HepG2 (cell line): ENCODE data around the gene TBC1D20. TPM values are rescaled to one million over a fixed set of nuclear protein-coding genes. Genes with fewer than 3 reads are reported as not detected.
A peak's percentile ranks its signal among the peaks of the same experiment; 100 is the strongest.

Source experiments
- ATF7-NPFF ChIP-seq: sonication (generic); formaldehyde crosslinking; IDR thresholded peaks from 2 replicates; pipeline ENCODE4 v1.8.1; 2023; ENCODE audit warnings: mild to moderate bottlenecking, low read depth, missing genetic modification reagents, moderate library complexity
- HMG20A ChIP-seq: IDR thresholded peaks from 2 replicates; pipeline ENCODE4 v1.6.1; 2016; ENCODE audit warnings: borderline replicate concordance
- HMG20B ChIP-seq: conservative IDR thresholded peaks from 2 replicates; pipeline ENCODE4 v1.6.1; 2016; ENCODE audit warnings: missing genetic modification reagents, missing compliant biosample characterization
- IKZF5 ChIP-seq: IDR thresholded peaks from 2 replicates; pipeline ENCODE4 v1.6.1; 2018; ENCODE audit warnings: missing genetic modification reagents, mild to moderate bottlenecking, missing compliant biosample characterization
- MTF1 ChIP-seq: sonication (generic); formaldehyde crosslinking; IDR thresholded peaks from 2 replicates; pipeline ENCODE4 v1.5.0; 2020; ENCODE audit warnings: missing genetic modification reagents
- NONO ChIP-seq, 2 experiments: fragments of 450-650 bp in 1 of 2; sonication (generic) in 1 of 2; formaldehyde crosslinking in 1 of 2; IDR thresholded peaks in 1 of 2; conservative IDR thresholded peaks in 1 of 2; 2 replicates each; pipeline versions ENCODE4 v1.6.1 to v1.8.0; 2017 to 2022; ENCODE audit warnings: mild to moderate bottlenecking in 1 of 2, missing genetic modification reagents in 1 of 2, moderate library complexity in 1 of 2
- RBAK ChIP-seq: sonication (generic); formaldehyde crosslinking; IDR thresholded peaks from 2 replicates; pipeline ENCODE4 v1.5.1; 2020; ENCODE audit warnings: mild to moderate bottlenecking, missing genetic modification reagents
- REST ChIP-seq, 2 experiments: IDR thresholded peaks; 2 replicates each; pipeline ENCODE4 v1.6.1; 2011 to 2012; ENCODE audit warnings: low read length in 2 of 2, borderline replicate concordance in 1 of 2, low read depth in 1 of 2, mild to moderate bottlenecking in 1 of 2, moderate library complexity in 1 of 2
- SNAPC2 ChIP-seq: sonication (generic); formaldehyde crosslinking; IDR thresholded peaks from 2 replicates; pipeline ENCODE4 v1.8.1; 2022; ENCODE audit warnings: mild to moderate bottlenecking, missing genetic modification reagents
- SP5 ChIP-seq: IDR thresholded peaks from 2 replicates; pipeline ENCODE4 v1.6.1; 2016; ENCODE audit warnings: low read depth, borderline replicate concordance
- TERF1 ChIP-seq: sonication (generic); formaldehyde crosslinking; IDR thresholded peaks from 2 replicates; pipeline ENCODE4 v1.8.0; 2022; ENCODE audit warnings: mild to moderate bottlenecking, missing genetic modification reagents, moderate library complexity
- THAP8 ChIP-seq: sonication (generic); formaldehyde crosslinking; IDR thresholded peaks from 2 replicates; pipeline ENCODE4 v1.5.1; 2020; ENCODE audit warnings: missing genetic modification reagents, mild to moderate bottlenecking, borderline replicate concordance
- ZNF180 ChIP-seq: sonication (generic); formaldehyde crosslinking; IDR thresholded peaks from 2 replicates; pipeline ENCODE4 v1.4.0; 2020; ENCODE audit warnings: low read depth, missing genetic modification reagents, borderline replicate concordance
- ZNF20 ChIP-seq: sonication (generic); formaldehyde crosslinking; IDR thresholded peaks from 2 replicates; pipeline ENCODE4 v1.4.0; 2020; ENCODE audit warnings: mild to moderate bottlenecking, moderate library complexity, missing genetic modification reagents
- ZNF446 ChIP-seq: sonication (generic); formaldehyde crosslinking; IDR thresholded peaks from 2 replicates; pipeline ENCODE4 v1.5.0; 2020; ENCODE audit warnings: mild to moderate bottlenecking, missing genetic modification reagents
- ZNF501 ChIP-seq: sonication (generic); formaldehyde crosslinking; IDR thresholded peaks from 2 replicates; pipeline ENCODE4 v1.5.1; 2020; ENCODE audit warnings: mild to moderate bottlenecking, moderate library complexity, missing genetic modification reagents
- ZNF572 ChIP-seq: sonication (generic); formaldehyde crosslinking; IDR thresholded peaks from 2 replicates; pipeline ENCODE4 v1.5.1; 2020; ENCODE audit warnings: mild to moderate bottlenecking, missing genetic modification reagents
- ZNF75D ChIP-seq: sonication (generic); formaldehyde crosslinking; IDR thresholded peaks from 2 replicates; pipeline ENCODE4 v1.8.1; 2023; ENCODE audit warnings: missing genetic modification reagents, mild to moderate bottlenecking, borderline replicate concordance
- ZNF766 ChIP-seq: sonication (generic); formaldehyde crosslinking; IDR thresholded peaks from 2 replicates; pipeline ENCODE4 v1.5.0; 2020; ENCODE audit warnings: missing genetic modification reagents, borderline replicate concordance
- ZNF768 ChIP-seq: sonication (generic); formaldehyde crosslinking; IDR thresholded peaks from 2 replicates; pipeline ENCODE4 v1.4.0; 2020; ENCODE audit warnings: missing genetic modification reagents
- ZNF772 ChIP-seq: sonication (generic); formaldehyde crosslinking; IDR thresholded peaks from 2 replicates; pipeline ENCODE4 v1.5.0; 2020; ENCODE audit warnings: mild to moderate bottlenecking, missing genetic modification reagents
- polyA plus RNA-seq, 8 experiments: library from polyadenylated mRNA; depleted of rRNA in 3 of 8; stranded (reverse) in 7 of 8; unstranded in 1 of 8; fragments of >200 nt; fragmentation: Illumina TruSeq in 4 of 8; extraction: Trizol in 4 of 8; gene quantifications; 2 replicates each; pipeline versions ENCODE4 v1.2.1 to v1.2.3, GENCODE V29; 2011 to 2016; ENCODE audit warnings: low read depth in 4 of 8, missing spikeins in 1 of 8, mixed read lengths in 1 of 8; ENCODE audit not compliant: insufficient read depth in 1 of 8
- total RNA-seq, 5 experiments: library from RNA; depleted of rRNA; stranded (reverse); fragments of >200 nt; fragmentation: Illumina TruSeq; extraction: Trizol; gene quantifications; 2 replicates each; pipeline ENCODE4 v1.2.3, GENCODE V29; 2016; ENCODE audit warnings: low read depth in 1 of 5

The TBC1D20 gene
- total and polyA plus RNA-seq, 2 of the 13 experiments (the other 11 are each of a cell fraction or from before 2014, with no cell fraction given): 36.6 to 47.1 TPM

GRCh38 chr20:407133-407952 is 55.0 kb downstream of the TBC1D20 start (continued):
- TF ChIP-seq REST (IDR thresholded peaks at IDR 0.05; ENCODE audit: borderline replicate concordance in 1 of 2, low read depth in 1 of 2, low read length in 2 of 2) (peak in 1 of 2 experiments; percentile 61; a peak in 1 of 4 replicates), HMG20A (CRISPR knock-in tag) (peak; percentile 61; the same call in 1 of the 2 replicates), ZNF446 (CRISPR knock-in tag) (no peak; the same call in none of the 2 replicates), THAP8 (CRISPR knock-in tag) (0 out of 2 replicates have a peak, but pooled peaks have one; percentile 19), HMG20B (CRISPR knock-in tag) (0 out of 2 replicates have a peak, but pooled peaks have one; percentile 37), IKZF5 (CRISPR knock-in tag) (peak; percentile 88), ZNF20 (CRISPR knock-in tag) (peak; percentile 17; the same call in 1 of the 2 replicates), ZNF572 (CRISPR knock-in tag) (0 out of 2 replicates have a peak, but pooled peaks have one; percentile 16), ZNF772 (no peak), SP5 (CRISPR knock-in tag) (peak; percentile 39), ZNF766 (CRISPR knock-in tag) (no peak; the same call in 1 of the 2 replicates), ZNF75D (no peak; the same call in 1 of the 2 replicates), RBAK (no peak), SNAPC2 (peak; percentile 86; the same call in 1 of the 2 replicates), TERF1 (no peak; the same call in 1 of the 2 replicates), ATF7-NPFF (CRISPR knock-in tag) (peak; percentile 80), ZNF180 (peak; percentile 63; the same call in 1 of the 2 replicates), NONO (IDR thresholded peaks at IDR 0.05) (no peak), NONO (CRISPR knock-in tag; conservative IDR thresholded peaks at IDR 0.05) (peak; percentile 88; the same call in 1 of the 2 replicates), ZNF768 (CRISPR knock-in tag) (peak; percentile 85), MTF1 (CRISPR knock-in tag) (peak; percentile 36; the same call in 1 of the 2 replicates), ZNF501 (CRISPR knock-in tag) (peak; percentile 87)
